Activated naive CD4-positive, alpha-beta T cell treated with anti-CD3 and anti-CD28 coated beads, Interleukin-2, amount 50 U/mL, for 16 hours (primary cell): Measurements from ENCODE around the gene HYDIN.
"Not testable (repeated sequence)": the region's sequence is repeated elsewhere in the genome, so short reads cannot be mapped to it uniquely, and the experiment has no call there.

Experiments used
- DNase-seq: peaks from one replicate; pipeline ENCODE4 v3.0.0-alpha.2; 2020

The HYDIN gene

DNA sequence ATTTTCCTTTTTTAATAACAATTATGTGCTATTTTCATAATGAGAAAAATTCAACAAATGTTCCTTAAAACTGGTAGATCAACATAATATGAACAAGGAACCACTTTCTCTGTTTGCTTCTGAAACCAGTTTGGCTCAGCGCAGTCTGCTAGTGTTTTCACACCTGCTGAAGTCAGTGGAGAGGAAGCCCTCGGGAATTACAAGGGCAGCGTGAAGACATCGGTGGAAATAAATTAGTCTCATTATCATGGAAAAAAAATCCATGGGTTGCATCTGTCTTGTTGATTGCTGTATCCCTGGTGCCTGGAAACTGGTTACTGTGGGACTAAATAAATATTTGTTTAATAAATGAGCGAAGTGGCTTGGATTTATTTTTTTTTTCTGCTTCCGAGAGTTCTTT is 245.8 kb downstream of the HYDIN start:
- not testable (repeated sequence) for DNase-seq

DNA sequence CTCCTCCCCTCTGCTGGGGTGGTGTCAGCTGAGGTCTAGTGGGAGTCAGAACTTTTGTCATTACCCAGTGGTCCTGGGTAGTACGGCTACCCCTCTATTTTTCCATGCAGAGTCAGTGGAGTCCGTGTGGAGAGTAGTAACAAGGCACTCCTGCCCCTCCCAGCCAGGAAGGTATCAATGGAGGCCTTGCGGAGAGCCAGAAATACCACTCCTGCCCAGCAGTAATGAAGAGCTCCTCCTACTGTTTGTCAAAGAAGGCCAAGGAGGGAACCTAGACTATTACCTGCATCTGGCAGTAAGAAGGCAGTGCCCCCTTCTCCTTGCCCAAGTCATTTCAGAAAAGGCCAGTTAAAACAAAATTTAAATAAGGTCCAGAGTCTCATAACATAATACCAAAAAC is 262.2 kb downstream of the HYDIN start:
- not testable (repeated sequence) for DNase-seq

DNA sequence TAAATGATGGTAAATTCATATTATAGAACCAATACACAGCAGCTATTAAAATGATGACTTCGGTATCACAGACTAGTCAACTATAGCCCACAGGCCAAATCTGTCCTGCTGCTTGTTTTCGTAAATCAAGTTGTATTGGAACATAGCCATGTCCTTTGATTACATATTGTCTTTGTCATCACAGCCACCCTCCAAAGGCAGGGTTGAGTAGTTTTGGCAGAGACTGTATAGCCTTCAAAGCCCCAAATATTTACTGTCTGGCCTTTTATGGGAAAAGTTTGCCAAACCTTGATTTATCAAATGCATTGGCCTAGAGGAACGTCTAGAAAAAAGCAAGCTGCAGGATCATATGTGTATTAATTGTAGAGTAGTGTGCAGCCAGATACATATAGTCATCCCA is 270.4 kb downstream of the HYDIN start:
- DNase-seq, result not testable (repeated sequence)

DNA sequence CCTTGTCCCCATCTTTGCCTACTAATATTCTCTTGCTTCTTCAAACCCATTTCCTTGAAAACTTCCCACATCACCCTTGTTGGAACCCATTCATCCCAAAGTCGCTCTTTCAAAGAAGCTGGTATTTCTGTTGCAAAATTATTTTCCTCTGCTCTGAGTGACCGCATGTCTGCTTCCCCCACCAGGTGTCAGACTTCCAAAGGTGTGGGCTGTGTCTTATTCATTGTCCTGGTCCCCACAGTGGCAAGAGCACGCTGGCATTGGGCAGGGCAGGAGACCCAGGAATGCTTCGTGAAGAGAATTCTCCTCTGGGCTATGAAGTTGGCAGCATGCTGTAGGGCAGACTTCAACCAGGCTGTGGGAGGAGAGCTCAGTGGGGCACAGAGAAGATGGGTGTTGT is 275.6 kb downstream of the HYDIN start:
- not testable (repeated sequence) for DNase-seq

DNA sequence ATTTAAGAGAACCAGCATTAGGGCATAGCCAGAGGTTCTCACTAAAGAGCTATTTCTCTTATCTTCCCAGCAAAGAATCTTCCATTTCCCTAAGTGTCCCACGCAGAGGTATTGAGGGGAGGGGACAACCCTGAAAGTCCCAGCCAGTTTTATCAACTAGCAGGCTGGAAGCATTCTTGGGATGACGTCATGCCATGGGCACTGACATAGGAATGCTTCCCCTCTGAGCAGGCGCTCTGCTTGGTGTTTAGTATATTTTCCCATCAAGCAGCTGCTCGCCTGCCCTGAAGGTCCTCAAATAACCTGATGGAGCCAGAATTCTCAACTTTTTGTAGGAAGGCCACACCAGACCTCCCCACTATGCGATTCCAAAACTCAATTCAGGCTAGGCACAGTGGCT is 276.7 kb downstream of the HYDIN start:
- DNase-seq, result not testable (repeated sequence)

DNA sequence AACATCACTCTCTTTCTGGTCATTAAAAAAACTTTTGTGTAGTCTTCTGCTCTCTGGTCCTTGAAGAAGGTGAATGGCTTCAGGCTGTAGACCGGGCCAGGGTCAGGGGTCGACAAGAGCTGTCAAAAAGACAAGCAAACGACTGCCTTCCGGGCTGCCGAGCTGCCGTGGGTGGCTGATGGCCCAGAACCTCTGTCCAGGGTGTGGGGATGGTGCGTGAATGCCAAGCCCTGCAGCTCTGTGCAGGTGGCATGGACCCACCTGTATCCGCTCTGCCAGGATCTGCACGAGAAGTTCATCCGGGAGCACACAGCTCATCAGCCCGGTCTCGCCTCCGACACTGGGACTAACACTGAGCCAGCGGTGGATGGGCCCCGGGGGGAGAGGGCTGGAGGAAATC is 287.0 kb downstream of the HYDIN start:
- not testable (repeated sequence) for DNase-seq

DNA sequence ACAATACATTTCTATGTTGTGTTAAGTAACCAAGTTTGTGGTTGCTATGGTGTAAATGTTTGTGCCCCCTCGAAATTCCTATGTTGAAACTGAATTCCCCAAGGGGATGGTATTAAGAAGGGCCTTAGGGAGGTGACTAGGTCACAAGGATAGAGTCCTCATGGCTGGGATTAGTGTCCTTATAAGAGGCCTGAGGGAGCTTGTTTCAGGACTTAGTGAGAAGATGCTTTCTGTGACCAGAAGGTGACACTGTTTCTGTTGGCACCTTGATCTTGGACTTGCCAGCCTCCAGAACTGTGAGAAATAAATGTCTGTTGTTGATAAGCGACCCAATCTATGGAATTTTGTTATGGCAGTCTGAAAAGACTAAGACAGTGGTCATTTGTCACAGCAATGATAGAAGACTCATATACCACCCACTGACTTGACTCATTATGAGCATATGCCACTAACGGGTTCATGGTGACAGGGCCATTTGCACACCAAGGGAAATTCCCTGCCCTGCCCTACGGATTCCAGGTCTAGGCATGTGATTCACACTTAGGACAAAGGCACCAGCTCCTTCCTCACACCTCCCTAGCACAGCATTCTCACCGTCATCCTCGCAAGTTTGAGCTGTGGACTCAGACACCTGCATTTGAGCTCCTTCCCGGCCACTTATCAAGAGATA is 290.7 kb downstream of the HYDIN start:
- DNase-seq, result not testable (repeated sequence)

DNA sequence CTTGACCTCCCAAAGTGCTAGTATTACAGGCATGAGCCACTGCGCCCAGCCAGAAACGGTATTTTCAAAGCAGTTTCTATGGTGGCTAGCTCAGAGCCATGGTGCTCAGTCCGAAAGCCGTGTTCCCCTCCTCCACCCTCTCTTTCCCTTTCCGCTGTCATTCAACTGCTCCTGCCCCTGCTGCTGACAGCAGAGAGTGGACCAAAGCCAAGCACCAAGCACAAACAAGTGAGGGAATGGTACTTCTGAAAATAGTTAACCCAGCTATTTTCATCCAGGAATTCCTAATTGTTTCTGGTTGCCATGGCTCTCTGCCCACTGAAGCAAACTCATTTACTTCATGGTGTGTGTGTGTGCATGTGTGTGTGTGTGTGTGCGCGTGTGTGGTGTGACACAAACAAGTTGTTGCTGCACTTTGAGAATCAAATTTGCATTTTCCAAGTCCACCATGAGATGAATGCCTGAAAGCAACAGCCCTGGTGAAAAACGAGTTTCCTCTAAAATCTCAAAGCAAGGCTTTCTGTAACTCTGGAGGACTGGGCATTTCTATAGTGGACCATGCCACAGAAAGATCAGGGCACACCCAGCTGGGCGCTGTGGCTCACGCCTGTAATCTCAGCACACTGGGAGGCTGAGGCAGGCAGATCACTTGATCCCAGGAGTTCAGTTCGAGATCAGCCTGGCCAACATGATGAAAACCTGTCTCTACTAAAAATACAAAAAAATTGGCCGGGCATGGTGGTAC is 293.6 kb downstream of the HYDIN start:
- not testable (repeated sequence) for DNase-seq

DNA sequence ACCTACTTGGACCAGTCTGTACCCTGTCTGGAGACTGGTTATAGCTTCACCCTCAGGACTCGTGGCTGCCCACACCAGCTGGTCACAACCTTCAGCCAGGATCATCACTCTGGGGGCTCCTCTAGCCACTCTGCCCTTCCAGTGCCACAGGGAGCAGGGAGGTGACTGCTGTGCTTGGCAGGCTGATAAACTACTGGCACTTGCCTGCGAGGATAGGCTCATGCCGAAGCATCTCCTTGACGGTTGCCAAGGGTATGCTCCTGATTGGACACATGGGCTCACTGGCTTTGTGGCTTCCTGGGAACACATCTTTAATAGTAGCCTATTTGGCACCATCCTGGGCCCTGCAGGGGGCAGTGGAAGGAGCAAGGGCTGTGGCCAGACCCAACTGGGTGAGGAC is 295.2 kb downstream of the HYDIN start:
- DNase-seq, result not testable (repeated sequence)

DNA sequence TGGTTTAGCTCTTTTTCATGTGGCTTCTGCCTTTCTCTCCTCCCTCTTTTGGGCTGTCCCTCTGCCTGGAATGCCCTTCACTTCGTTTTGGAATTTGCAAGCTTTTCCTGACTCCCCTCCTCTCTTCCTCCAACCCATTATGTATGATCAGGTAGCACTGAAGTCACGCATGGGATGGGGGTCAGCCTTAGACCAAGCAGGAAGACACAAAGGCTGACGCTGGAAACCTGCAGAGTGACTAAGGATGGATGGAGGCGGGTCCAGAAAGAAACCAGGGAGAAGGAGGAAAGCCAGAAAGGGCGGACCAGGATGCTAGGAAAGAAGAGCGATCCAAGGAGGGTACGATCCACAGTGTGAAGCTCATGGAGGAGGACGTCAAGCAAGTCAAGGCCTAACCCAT is 296.8 kb downstream of the HYDIN start:
- DNase-seq, result not testable (repeated sequence)

DNA sequence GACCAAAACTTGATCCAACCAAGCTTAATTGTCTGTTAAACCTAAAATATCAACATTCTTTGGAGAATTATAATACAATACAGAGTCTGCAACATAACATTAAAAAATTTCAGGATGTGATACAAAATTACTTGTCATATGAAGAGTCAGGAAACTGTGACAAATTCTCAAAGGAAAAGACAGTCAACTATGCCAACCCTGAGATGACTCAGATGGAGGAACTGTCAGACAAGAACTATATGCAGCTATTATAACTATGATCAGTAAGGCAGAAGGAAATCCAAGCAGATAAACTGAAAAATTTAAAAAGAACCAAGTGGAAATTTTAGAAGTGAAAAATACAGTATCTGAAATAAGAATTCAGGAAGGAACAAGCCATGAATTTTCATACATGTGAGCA is 299.8 kb downstream of the HYDIN start:
- not testable (repeated sequence) for DNase-seq

DNA sequence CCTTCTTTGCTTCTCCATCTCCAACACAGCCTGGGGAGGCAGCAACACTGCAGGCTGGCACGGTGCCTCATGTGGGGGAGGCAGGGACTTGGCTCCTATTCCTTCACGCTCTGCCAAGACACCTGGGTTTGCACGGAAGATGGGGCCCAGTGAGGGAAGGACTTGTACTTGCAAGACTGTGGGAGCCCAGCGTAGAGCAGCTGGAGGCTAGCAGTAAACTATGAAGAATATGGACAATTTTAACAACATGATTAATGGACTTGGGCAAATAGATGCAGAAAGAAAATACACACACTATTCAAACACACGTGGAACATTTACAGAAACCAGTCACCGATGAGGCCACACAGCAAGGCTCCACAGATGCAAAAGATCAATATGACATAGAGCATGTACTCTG is 308.4 kb downstream of the HYDIN start:
- DNase-seq, result not testable (repeated sequence)

DNA sequence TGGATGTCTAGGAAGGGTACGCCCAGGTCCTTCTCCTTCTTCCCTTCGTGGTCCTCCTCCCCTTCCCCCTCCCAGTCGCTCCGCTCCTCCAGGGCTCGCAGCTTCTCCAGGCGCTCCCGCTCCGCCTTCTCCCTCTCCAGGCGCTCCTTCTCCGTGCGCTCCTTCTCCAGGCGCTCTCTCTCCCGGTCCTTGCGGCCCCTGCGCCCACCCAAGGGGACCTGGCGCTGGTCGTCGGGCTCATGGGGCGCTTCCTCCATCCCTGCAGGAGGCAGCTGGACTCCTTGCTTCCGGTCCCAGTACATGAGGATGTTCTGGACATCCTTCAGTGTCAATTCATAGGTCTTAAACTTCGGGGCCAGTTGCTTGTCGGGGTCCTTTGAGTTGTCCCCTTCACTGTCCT is 309.9 kb downstream of the HYDIN start:
- DNase-seq, result not testable (repeated sequence)

DNA sequence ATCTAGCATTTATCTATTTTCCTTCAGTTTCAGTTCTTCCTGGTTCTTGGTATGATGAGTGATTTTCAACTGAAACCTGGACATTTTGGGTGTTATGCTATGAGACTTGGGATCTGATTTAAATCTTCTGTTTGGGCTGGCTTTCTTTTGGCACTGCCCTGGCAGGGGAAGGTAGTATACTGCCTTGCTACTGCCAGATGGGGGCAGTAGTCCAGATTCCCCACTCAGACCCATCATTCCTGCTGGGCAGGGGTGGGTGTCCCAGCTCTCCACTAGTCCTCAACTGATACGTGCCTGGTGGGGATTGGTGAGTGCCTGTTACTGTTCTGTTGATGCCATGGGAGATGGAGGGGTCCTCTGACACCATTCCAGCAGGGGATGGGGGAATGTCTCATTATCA is 342.3 kb downstream of the HYDIN start:
- not testable (repeated sequence) for DNase-seq

DNA sequence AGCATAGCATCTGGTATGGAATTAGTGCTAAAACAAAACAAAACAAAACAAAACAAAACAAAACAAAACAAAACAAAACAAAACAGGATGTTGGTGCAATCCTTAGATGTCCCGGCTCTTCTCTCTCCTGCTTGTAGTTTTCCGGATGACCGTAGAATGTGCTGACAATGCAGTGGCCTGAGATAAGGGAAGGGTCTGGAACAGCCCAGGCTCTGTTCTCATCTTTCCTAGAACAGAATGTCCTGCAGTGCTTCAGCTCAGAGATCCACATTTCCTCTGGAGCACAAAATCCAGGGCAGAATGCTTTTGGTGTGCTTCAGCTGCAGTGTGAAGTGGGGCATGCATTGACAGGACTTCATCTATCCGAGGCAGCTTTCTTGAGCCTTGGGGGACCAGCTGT is 345.9 kb downstream of the HYDIN start:
- not testable (repeated sequence) for DNase-seq

DNA sequence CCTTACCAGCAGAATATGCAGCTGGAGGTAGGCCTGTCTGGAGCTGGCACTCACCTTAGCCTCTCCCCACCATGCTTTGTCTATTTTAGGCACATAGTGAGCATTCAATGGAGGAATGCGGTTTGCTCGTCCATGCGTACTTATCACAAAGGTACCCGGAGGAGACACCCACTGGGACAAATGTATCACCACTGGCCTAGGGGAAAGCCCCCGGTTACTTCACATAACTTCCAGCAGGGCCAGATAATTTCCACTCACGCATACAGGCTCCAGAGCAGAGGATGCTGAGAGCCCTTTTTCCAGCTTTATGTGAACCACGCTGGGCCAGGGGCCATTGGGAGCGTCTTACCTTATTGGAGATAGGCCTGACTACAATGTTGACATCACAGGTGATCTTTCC is 348.2 kb downstream of the HYDIN start:
- not testable (repeated sequence) for DNase-seq

DNA sequence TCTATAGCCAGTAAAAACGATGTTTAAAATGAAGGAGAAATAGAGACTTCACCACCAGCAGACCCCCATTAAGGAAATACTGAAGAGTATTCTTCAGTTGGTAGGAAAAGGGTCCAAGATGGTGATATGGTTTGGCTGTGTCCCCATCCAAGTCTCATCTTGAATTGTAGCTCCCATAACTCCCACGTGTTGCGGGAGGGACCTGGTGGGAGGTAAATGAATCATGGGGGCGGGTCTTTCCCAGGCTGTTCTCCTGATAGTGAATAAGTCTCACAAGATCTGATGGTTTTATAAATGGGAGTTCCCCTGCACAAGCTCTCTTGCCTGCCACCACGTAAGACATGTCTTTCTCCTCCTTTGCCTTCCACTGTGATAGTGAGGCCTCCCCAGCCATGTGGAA is 352.6 kb downstream of the HYDIN start:
- DNase-seq, result not testable (repeated sequence)

DNA sequence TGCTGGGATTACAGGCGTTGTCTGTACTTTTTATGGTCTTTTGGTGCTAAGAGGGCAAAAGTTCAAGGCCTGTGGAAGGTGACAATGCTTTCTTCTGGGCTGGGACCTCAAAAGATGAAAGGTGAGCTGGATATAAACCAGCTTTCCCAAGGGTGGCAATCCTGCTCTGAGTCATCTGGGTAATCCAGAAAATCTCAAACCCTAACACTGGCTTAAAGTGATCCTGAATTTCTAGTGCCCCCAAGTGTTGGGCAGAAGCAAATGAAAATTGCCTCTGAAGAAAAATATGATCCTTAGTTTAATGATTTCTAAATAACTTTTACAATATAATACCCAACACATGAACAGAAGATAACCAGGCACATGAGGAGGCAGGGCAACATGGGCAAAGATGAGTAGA is 354.1 kb downstream of the HYDIN start:
- not testable (repeated sequence) for DNase-seq

DNA sequence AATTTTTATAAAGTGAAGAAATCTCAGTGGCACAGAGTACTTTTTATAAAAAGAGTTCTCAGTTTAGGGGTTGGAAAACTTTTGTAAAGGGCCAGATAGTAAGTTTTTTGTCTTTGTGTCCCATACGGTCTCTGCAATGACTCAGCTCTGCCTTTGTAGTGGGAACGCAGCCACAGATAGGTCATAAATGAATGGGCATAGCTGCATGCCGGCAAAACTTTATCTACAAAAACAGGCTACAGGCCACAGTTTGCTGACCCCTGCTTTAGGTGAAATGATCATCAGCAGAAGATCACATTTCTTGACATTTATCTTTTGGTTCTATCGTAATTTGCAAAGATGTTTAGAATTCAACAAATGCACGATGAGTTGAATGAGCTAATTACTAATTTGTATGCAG is 365.8 kb downstream of the HYDIN start:
- not testable (repeated sequence) for DNase-seq

DNA sequence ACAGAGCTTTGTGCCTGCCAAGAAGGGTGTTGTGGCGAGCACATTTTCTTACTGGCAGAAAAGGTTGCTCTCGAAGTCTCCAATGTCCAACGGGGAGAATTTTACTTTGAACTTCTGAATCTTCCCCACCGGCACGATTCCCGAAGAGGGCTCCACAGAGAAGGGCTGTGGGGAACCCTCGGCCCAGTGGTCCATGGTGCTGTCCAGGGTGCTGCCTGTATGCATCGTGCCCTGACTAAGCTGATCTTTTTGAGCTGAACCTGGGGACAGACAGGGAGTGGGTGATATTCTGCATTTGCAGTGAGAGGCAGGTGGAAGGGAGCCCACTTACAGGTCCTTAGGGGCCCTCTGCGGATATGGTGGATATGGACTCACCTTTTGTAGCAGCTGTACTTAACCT is 368.5 kb downstream of the HYDIN start:
- not testable (repeated sequence) for DNase-seq

DNA sequence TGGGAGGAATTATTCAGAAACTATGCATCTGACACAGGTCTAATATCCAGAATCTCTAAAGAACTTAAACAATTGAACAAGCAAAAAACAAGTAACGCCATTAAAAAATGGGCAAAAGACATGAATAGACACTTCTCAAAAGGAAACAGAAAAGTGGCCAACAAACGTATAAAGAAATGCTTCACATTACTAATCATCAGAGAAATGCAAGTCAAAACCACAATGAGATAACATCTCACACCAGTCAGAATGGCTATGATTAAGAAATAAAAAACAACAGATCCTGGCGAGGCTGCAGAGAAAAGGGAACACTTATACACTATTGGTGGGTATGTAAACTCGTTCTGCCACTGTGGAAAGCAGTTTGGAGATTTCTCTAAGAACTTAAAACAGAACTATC is 379.2 kb downstream of the HYDIN start:
- DNase-seq, result not testable (repeated sequence)

DNA sequence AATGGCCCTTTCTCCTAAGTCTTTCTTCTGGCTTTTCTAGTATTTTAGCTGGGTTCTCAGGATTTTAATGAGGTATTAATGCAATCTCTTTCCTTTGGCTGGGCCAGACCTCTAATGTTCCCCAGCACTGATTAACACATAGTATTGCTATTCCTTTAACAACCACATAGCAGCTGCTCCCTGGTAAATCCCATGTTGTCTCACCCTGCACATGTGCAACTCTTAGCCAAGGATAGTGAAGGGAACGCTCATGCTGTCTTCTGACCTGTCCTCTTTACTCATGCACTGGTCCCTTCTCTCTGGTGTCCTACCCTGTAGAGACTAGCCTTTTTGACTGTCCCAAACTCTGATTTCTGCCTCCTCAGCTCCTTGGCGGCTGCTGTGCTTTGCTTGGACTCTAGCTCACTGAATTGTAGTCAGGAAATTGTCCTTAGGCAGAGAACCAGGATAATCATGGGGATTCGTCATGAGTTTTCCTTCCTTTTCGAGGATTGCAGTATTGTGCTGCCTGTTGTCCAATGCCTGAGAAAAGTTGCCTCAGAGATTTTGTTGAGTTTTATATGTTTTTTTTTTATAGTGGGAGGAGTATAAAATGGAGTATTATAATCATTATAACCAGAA is 406.9 kb downstream of the HYDIN start:
- not testable (repeated sequence) for DNase-seq

DNA sequence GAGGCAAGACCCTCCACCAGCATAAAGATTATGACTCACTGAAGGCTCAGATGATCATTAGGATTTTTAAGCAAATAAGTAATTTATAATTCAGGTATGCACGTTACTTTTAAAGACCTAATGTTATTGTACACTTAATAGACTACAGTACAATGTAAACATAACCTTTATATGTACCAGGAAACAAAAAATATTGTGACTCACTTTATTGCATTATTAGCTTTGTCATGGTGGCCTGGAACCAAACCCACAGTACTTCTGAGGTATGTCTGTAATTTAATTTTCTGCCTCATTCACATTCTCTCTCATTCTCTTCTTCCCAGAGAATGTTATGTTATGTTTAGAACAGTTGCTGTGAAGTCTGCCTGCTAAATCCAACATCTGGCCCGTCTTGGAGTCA is 407.8 kb downstream of the HYDIN start:
- DNase-seq, result not testable (repeated sequence)

DNA sequence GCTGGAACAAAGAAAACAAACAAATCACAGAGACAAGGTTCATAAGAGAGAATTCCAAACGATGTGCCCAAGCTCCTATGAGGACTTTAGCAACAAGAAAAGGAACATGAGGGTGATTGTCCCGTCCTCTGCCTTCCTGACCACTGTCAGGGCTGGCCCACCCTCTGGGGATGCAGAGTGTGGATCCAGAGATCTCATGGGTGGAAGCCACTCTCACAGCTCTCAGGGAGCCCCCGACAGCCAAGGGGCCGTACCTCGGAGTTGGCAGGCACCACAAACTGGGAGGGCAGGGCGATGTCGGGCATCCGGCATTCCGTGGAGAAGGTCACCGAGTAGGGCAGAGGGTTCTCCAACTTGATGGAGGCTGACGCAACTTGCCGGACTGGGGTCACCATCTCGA is 412.4 kb downstream of the HYDIN start:
- not testable (repeated sequence) for DNase-seq
